Measurements from ENCODE around the gene MBNL3. TPM values are rescaled to one million over a fixed set of nuclear protein-coding genes. Genes with fewer than 3 reads are reported as not detected.

The MBNL3 gene
- total RNA-seq, 1 experiment from 2014 or later: 1.0 TPM

- in situ Hi-C loops (cut with HindIII; ENCODE audit: low pct_unique_long_range_greater_than_20kb, low sequenced_read_pairs): no loop called here
These were observed 93.8 kb downstream of the MBNL3 start for GRCh38 chrX:132395026-132395425.

GRCh38 chrX:132394591-132394990, 94.2 kb downstream of the MBNL3 start:
- DNase-seq (ENCODE audit: low read depth): no peak
- in situ Hi-C loops (cut with HindIII; ENCODE audit: low pct_unique_long_range_greater_than_20kb, low sequenced_read_pairs): no loop called here

More at GRCh38 chrX:132395026-132395425, 93.8 kb downstream of the MBNL3 start:
- no peak for DNase-seq (ENCODE audit: low read depth)

- no peak for DNase-seq (ENCODE audit: low read depth)
- in situ Hi-C loops (cut with HindIII; ENCODE audit: low pct_unique_long_range_greater_than_20kb, low sequenced_read_pairs): no loop called here
These were observed 94.8 kb downstream of the MBNL3 start for GRCh38 chrX:132393992-132394391.

GRCh38 chrX:132393485-132393884, 95.4 kb downstream of the MBNL3 start:
- in situ Hi-C loops (cut with HindIII; ENCODE audit: low pct_unique_long_range_greater_than_20kb, low sequenced_read_pairs): no loop called here
- DNase-seq (ENCODE audit: low read depth): no peak

DNA sequence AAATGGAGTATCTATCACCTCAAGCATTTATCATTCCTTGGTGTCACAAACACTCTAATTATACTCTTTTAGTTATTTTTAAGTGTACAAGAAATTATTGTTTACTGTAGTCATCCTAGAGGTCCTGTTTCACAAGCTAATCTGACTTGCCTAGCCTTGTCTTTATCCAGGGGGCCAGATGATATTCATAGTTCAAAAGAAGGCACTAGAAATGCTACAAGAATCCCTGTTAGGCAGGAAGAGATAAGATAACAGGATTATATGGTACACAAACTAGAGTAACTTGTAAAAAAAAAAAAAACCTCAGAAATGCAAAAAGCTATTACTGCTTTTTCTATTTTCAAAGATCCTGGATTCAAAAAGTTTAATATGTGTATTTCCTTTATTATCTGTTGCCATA, 95.8 kb downstream of the MBNL3 start:
- no peak for DNase-seq (ENCODE audit: low read depth)
- in situ Hi-C loops (cut with HindIII; ENCODE audit: low pct_unique_long_range_greater_than_20kb, low sequenced_read_pairs): no loop called here

DNA sequence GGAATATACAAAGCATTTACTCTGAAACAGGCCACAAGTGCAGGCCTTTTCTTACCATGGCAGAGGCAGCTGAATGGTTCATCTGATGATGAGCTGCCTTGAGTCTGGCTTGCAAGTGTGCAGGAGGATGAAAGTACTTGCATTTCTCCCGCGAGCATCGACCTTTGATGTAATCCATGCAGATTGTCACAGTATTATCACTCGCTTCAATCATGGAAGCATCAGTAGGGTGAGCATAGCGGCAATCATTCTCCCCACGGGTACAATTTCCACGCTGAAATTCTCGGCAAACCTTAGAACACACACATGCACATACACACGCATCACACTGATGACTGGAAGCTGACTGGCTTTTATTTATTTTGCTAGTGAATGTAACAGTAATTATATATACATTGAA, 98.0 kb downstream of the MBNL3 start:
- DNase-seq (ENCODE audit: low read depth): no peak
- in situ Hi-C loops (cut with HindIII; ENCODE audit: low pct_unique_long_range_greater_than_20kb, low sequenced_read_pairs): no loop called here

GRCh38 chrX:132389480-132389879, 99.4 kb downstream of the MBNL3 start:
- in situ Hi-C loops (cut with HindIII; ENCODE audit: low pct_unique_long_range_greater_than_20kb, low sequenced_read_pairs): no loop called here
- no peak for DNase-seq (ENCODE audit: low read depth)

DNA sequence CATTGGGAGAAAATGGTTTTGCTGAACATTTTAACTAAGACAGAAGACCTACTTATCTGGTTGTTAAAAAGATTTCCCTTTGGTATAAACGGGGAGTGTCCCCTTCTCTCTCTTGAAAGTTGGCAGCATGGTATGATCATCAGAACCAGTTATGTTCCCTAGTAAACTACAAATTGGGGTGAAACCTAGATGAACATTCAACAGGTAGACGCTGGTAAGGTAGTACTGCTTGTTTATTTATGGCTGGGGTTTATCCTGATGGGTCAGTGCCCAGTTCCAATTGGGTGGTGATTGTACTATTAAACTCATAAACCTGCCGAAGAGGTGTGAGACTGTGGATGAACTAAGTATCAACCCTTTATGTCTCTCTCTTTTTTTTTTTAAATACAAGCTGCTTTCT, 100.5 kb downstream of the MBNL3 start:
- no peak for DNase-seq (ENCODE audit: low read depth)
- in situ Hi-C loops (cut with HindIII; ENCODE audit: low pct_unique_long_range_greater_than_20kb, low sequenced_read_pairs): no loop called here

DNA sequence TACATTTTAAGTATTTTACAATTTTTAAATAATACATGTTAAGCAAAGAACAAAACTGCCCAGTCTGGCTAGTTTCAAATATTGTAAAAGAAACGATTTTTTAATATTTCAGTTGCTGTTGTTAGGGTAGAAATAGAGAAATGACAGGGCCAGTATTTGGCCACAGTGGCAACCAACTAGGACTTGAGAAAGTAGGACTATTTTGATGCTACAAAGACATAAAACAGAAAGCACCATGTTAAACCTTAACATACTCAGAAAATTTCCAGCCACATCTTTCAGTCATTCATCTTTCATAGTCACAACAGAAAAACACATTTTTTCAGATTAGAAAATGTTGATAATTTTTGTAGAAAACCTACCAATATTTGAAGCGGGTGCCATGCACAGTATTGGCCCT, 104.5 kb downstream of the MBNL3 start:
- in situ Hi-C loops (cut with HindIII; ENCODE audit: low pct_unique_long_range_greater_than_20kb, low sequenced_read_pairs): no loop called here
- DNase-seq (ENCODE audit: low read depth): no peak

DNA sequence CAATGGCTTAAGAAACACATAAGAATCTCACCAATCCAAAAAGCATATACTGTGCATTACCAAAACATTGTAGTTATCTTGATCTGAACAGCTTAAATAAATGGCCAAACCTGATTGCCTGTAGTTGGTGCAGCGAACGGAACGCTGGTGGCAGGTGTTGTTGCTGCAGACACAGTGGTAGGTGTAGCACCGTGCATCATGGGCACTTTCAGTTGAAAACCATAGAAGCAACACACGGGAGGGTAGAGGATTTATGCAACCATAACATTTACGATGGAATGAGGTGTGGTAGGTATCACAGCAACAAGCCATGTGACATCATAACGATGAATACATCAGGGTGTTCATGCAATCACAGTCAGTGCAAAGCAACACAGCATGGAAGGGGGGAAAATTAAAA, 106.8 kb downstream of the MBNL3 start:
- no peak for DNase-seq (ENCODE audit: low read depth)
- in situ Hi-C loops (cut with HindIII; ENCODE audit: low pct_unique_long_range_greater_than_20kb, low sequenced_read_pairs): no loop called here

DNA sequence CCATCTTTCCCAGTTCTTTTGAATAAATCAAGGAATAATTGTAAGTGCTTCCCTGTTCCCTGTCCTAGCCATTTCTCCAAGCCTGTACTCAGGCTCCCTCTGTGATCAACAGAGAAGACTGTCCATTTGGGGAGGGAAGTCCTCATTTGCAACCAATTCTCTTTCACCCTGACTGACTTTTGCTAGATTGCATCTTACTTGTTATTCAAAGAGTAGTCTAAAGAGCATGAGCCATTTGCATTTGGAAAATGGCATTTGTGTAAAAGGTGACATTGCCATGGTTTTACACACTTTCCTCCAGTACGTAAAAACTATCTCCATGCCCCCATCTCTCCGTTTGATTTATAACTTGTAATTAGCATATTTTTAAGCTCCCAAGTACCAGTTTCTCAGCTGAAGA, 110.6 kb downstream of the MBNL3 start:
- in situ Hi-C loops (cut with HindIII; ENCODE audit: low pct_unique_long_range_greater_than_20kb, low sequenced_read_pairs): no loop called here
- no peak for DNase-seq (ENCODE audit: low read depth)

- in situ Hi-C loops (cut with HindIII; ENCODE audit: low pct_unique_long_range_greater_than_20kb, low sequenced_read_pairs): no loop called here
- DNase-seq (ENCODE audit: low read depth): no peak
These were observed 112.9 kb downstream of the MBNL3 start for GRCh38 chrX:132375941-132376340.

DNA sequence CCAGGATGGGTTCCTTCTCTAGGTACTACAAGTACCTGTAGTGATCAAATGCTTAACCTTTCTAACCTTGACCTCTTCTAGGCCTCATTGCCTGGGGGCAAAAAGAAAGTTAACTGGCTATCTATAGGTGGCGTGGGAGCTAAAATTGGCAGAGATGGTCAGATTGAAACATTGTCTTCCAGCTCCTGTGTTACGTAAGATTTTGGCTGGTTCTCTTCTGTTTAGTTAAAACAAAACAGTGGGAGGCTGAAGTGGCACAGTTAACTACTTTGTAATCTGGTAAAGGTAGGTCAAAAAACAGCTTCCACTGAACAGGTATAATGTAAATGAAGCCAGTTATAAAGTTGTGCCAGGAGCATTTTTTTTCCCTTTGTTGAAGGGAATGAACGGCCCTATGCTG, 115.2 kb downstream of the MBNL3 start:
- in situ Hi-C loops (cut with HindIII; ENCODE audit: low pct_unique_long_range_greater_than_20kb, low sequenced_read_pairs): no loop called here
- no peak for DNase-seq (ENCODE audit: low read depth)

DNA sequence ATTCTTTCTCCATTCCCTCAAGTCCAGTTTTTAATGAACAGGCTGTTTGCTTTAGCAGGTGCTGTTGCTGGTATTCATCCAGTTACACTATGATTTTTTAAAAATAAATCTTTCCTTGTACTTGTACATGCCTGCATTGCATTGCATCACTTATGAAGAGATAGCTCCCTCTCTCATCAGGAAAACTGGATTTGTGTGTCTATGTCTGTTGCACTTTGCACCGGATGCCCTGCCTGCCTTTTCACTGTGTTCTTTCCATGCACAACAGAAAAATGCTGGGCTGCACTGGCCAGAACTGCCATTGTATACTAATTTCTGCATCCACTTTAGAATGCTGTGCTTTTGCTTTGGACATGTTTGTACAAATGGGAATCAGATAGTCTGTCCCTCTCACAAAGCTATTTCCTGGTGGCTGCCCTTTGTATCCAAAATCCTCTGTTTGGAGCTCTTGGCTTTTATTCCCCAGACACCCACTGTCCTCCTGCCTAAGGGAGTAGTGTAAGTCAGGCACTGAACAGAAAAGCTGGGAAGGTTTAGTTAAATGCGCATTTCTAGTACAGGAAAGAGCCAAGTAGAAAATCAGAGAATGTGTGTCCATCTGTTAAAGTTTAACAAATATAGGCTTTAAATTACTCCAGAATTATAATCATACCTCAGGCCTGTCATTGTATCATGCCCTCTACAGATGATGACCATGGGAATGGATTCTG, 119.1 kb downstream of the MBNL3 start:
- DNase-seq (ENCODE audit: low read depth): no peak
- in situ Hi-C loops (cut with HindIII; ENCODE audit: low pct_unique_long_range_greater_than_20kb, low sequenced_read_pairs): no loop called here

- no peak for DNase-seq (ENCODE audit: low read depth)
- in situ Hi-C loops (cut with HindIII; ENCODE audit: low pct_unique_long_range_greater_than_20kb, low sequenced_read_pairs): no loop called here
These were observed 120.9 kb downstream of the MBNL3 start for GRCh38 chrX:132367984-132368383.

DNA sequence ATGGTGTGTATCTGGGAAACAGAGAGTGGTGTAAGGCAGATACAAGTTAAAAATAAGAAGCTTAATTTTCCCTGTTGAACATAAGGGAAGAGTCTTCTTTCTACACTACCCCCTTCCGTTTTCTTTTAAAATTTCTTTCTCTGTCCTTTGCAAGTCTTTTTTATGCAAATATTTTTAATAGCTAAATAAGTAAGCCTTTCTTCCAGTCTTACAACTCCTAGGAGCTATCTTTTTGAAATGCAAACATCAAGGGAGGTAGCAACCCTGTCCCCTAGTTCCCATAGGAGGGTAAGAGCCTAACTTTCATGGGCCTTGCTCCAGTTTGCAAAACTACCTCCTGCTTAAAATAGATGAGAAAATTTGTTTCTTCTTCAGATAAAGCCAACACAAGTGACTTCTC, 121.5 kb downstream of the MBNL3 start:
- DNase-seq (ENCODE audit: low read depth): no peak
- in situ Hi-C loops (cut with HindIII; ENCODE audit: low pct_unique_long_range_greater_than_20kb, low sequenced_read_pairs): no loop called here

GRCh38 chrX:132365490-132365889, 123.3 kb downstream of the MBNL3 start:
- in situ Hi-C loops (cut with HindIII; ENCODE audit: low pct_unique_long_range_greater_than_20kb, low sequenced_read_pairs): no loop called here

GRCh38 chrX:132364313-132364712, 124.5 kb downstream of the MBNL3 start:
- in situ Hi-C loops (cut with HindIII; ENCODE audit: low pct_unique_long_range_greater_than_20kb, low sequenced_read_pairs): no loop called here
- DNase-seq (ENCODE audit: low read depth): no peak

More at GRCh38 chrX:132365490-132365889, 123.3 kb downstream of the MBNL3 start:
- no peak for DNase-seq (ENCODE audit: low read depth)

DNA sequence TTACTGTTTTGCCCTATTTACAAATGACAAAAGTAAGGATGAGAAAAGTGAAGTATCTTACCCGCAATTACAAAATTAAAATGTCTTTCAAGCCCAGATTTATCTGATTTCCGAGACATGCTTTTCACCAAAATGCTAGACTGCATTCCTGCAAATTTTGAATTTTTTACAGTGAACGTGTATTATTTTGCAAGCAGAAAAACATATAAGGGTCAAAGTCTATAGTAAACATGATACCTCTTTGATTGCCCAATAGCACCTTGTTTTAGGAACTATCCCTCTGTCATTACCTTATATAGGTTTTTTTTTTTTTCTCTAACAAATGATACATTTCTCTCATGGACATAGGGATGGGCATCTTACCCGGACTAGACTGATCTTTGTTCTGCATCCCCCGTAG, 135.4 kb downstream of the MBNL3 start:
- no peak for DNase-seq (ENCODE audit: low read depth)
- in situ Hi-C loops (cut with HindIII; ENCODE audit: low pct_unique_long_range_greater_than_20kb, low sequenced_read_pairs): no loop called here

DNA sequence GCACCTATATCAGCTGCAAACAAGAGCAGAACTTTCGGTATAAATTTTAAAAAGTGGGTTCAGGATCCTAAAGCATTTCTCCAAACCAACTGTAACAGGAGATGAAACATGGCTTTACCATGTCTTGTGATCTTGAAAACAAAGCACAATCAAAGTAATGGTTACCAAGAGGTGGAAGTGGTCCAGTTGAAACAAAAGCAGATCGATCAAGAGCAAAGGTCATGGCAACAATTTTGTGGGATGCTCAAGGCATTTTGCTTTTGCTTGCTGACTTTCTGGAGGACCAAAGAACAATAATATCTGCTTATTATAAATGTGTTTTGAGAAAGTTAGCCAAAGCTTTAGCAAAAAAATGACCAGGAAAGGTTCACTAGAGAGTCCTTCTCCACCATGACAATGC, 152.7 kb downstream of the MBNL3 start:
- in situ Hi-C loops (cut with HindIII; ENCODE audit: low pct_unique_long_range_greater_than_20kb, low sequenced_read_pairs): no loop called here
- DNase-seq (ENCODE audit: low read depth): no peak
